ENCODE results near the gene BIN2.
"Not testable (repeated sequence)": the region's sequence is repeated elsewhere in the genome, so short reads cannot be mapped to it uniquely, and the experiment has no call there.

The BIN2 gene

DNA sequence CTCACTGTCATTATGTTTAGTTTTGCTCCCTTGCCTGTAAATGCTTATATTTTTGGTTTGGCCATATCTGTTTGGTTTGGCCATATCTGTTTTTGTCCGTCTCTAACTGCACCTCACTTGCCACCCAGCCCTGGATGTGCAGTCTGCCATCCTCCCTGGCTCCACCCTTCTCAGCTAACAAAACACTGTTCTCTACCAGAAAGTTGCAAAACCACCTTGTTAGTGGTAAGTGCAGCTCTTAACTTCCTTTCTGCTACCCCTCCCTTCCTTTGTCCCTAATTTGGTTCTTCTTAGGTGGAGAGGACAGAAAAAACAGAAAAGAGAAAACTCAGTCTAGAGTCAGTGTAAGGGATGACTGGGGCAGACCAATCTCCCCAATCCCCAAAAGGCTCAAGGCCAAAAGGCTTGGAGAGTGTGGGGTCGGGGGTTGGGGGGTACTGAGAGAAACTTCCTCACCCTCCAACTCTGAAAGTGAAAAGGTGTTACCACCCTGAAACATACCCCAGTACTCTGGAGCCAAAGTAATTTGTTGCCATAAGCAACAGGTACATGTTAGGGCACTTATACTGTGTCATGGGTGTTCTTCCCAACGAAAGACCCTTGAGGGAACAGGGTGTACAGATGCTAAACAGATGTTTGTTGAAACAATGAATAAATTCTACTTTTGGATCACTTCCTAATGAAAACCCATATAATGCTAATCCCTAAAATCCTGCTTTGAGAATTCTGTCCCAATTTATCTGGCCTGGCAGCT is 5.0 kb downstream of the BIN2 start:
- CTCF ChIA-PET = interaction anchor here (0.6 kb wide), 1 partner anchor 125 kb away, joined by 3 read pairs; no protein-coding TSS in a partner anchor
- no peak for DNase-seq (ENCODE audit: extremely low spot score)
- TF ChIP-seq FOXK2 (IDR thresholded peaks at IDR 0.05) (no peak), SUZ12 (IDR thresholded peaks at IDR 0.05) (no peak), ZNF384 (IDR thresholded peaks at IDR 0.05) (no peak), L3MBTL2 (conservative IDR thresholded peaks at IDR 0.05) (no peak), FOXA1 (IDR thresholded peaks at IDR 0.05) (no peak), SP1 (IDR thresholded peaks at IDR 0.05) (no peak), ARNT (IDR thresholded peaks at IDR 0.05) (no peak), FOXM1 (IDR thresholded peaks at IDR 0.05; ENCODE audit: borderline replicate concordance) (no peak), TARDBP (IDR thresholded peaks at IDR 0.05) (no peak)
- TF ChIP-seq, protein P1, sequence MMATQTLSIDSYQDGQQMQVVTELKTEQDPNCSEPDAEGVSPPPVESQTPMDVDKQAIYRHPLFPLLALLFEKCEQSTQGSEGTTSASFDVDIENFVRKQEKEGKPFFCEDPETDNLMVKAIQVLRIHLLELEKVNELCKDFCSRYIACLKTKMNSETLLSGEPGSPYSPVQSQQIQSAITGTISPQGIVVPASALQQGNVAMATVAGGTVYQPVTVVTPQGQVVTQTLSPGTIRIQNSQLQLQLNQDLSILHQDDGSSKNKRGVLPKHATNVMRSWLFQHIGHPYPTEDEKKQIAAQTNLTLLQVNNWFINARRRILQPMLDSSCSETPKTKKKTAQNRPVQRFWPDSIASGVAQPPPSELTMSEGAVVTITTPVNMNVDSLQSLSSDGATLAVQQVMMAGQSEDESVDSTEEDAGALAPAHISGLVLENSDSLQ (IDR thresholded peaks at IDR 0.05) = no peak
- POLR2A ChIA-PET = no interaction called here

DNA sequence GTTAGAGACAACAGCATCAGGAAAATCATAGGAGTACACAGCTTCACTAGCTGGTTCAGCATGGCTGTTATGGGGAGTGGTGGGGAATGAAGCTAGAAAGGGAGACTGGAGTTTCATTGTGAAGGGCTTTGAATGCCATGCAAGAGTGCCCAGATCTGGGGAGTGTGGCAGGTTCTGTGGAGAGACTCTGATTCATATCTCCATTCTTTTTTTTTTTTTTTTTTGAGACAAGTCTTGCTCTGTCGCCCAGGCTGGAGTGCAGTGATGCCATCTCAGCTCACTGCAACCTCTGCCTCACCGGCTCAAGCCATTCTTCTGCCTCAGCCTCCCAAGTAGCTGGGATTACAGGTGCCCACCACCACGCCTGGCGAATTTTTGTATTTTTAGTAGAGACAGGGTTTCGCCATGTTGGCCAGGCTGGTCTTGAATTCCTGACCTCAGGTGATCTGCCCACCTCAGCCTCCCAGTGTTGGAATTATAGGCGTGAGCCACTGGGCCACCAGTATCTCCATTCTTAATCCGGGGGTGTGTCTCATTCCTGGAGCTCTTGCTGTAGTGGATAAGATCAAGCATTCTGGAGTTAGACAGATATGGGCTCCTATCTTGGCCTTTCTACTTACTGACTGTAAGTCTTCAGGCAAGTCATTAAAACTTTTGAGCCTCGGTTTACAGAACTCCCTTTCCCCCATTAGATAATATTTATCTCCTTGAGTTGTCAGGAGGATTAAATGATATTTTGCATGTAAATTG is 5.7 kb downstream of the BIN2 start:
- DNase-seq (ENCODE audit: extremely low spot score); CTCF ChIA-PET; POLR2A ChIA-PET: not testable (repeated sequence)

DNA sequence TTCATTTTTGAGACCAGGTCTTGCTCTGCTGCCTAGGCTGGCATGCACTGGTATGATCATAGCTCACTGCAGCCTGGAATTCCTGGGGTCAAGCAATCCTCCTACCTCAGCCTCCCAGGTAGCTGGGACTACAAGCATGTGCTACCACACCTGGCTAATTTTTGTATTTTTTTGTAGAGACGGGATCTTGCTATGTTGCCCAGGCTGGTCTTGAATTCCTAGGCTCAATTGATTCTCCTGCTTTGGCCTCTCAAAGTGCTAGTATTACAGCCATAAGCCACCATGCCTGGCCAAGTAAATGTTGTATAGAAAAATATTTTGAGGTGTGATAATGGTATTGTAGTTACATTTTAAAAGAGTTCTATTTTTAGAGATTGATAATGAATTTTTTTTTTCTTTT is 12.6 kb downstream of the BIN2 start:
- TF ChIP-seq ELF4 (IDR thresholded peaks at IDR 0.05) = no peak
- TF ChIP-seq SP1 (IDR thresholded peaks at IDR 0.05) = no peak
- TF ChIP-seq HDGF (IDR thresholded peaks at IDR 0.05; ENCODE audit: borderline replicate concordance) = no peak
- TF ChIP-seq BHLHE40 (IDR thresholded peaks at IDR 0.05; ENCODE audit: borderline replicate concordance) = no peak
- no peak for TF ChIP-seq FOXM1 (IDR thresholded peaks at IDR 0.05; ENCODE audit: borderline replicate concordance)
- no peak for TF ChIP-seq L3MBTL2 (conservative IDR thresholded peaks at IDR 0.05)
- TF ChIP-seq FOXK2 (IDR thresholded peaks at IDR 0.05) = no peak
- no peak for DNase-seq (ENCODE audit: extremely low spot score)
- ChIA-PET POLR2A (no interaction called here), CTCF (no interaction called here)

DNA sequence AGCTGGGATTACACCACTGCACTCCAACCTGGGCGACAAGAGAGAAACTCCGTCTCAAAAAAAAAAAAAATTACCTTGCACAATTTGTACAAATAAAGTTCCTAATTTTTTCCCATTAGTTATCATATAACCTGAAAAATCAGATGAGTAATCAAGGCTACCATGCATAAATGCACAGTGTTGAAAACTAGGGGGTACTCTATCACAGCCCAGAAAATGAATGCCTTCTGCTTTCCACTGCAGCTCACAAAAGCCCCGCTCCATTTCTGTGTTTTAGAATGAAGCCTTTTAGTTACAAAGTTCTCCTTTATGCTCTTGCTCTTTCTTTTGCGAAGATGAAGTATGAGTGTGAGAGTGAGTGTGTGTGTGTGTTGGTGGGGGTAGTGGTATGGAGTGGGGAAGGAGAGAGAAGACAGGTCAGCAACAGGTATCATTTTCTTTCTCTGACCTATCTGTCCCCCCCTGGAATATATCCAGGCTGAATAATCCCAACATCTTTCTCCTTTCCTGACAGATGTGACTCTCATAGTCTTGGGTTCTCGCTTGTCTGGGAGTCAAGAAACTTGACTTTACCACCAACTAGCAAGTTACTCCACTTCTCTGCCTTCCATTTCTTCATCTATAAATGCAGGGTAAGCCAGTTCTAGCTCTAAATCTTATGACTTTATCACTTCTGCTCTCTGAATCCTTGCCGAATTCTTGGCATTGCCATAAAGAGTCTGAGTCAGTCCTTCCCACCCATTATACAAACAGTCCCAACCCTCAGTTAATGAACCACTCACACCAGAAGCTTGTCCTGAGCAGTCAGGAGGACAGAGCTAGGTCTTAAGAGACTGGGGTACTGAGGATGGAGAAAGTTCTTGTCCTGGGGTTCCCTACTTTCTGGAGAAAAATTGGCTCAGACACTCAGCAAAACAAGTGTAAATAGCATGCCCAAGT is 16.1 kb downstream of the BIN2 start:
- DNase-seq (ENCODE audit: extremely low spot score) = no peak
- no peak for TF ChIP-seq SUZ12 (IDR thresholded peaks at IDR 0.05)
- TF ChIP-seq LEF1 (IDR thresholded peaks at IDR 0.05; ENCODE audit: borderline replicate concordance) = no peak
- no peak for TF ChIP-seq CTBP1 (IDR thresholded peaks at IDR 0.05; ENCODE audit: borderline replicate concordance)
- no peak for TF ChIP-seq ELF4 (IDR thresholded peaks at IDR 0.05)
- TF ChIP-seq, protein P1 (IDR thresholded peaks at IDR 0.05) = no peak
- no peak for TF ChIP-seq NFRKB (IDR thresholded peaks at IDR 0.05)
- no peak for TF ChIP-seq SP1 (IDR thresholded peaks at IDR 0.05)
- no peak for TF ChIP-seq HDGF (IDR thresholded peaks at IDR 0.05; ENCODE audit: borderline replicate concordance)
- TF ChIP-seq L3MBTL2 (conservative IDR thresholded peaks at IDR 0.05) = no peak
- no peak for TF ChIP-seq FOXM1 (IDR thresholded peaks at IDR 0.05; ENCODE audit: borderline replicate concordance)
- TF ChIP-seq ARNT (IDR thresholded peaks at IDR 0.05) = no peak
- TF ChIP-seq BHLHE40 (IDR thresholded peaks at IDR 0.05; ENCODE audit: borderline replicate concordance) = no peak
- no peak for TF ChIP-seq TARDBP (IDR thresholded peaks at IDR 0.05)
- no peak for TF ChIP-seq FOXA1 (IDR thresholded peaks at IDR 0.05)
- no peak for TF ChIP-seq FOXK2 (IDR thresholded peaks at IDR 0.05)
- TF ChIP-seq ZNF384 (IDR thresholded peaks at IDR 0.05) = no peak
- ChIA-PET CTCF (interaction anchor here (0.6 to 0.7 kb wide), 2 partner anchors 663 to 763 kb away, joined by 4 to 7 read pairs; no protein-coding TSS in a partner anchor), POLR2A (no interaction called here)

DNA sequence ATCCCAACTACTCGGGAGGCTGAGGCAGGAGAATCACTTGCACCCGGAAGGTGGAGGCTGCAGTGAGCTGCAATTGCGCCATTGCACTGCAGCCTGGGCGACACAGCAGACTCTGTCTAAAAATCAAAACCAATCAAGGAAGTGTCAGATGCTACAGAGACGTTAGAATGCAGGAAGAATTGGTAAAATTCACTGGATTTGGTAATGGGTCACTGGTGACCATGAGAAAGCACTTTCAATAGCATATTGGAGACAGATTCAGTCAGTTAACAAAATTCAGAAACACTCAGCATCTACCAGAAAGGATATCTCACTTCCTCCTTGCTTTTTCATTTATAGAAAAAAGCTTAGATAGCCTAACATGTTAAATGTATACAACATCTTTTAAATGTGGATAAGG is 17.5 kb downstream of the BIN2 start:
- CTCF ChIA-PET = no interaction called here
- POLR2A ChIA-PET = no interaction called here
- no peak for DNase-seq (ENCODE audit: extremely low spot score)
- TF ChIP-seq CTBP1 (IDR thresholded peaks at IDR 0.05; ENCODE audit: borderline replicate concordance) (no peak), HDGF (IDR thresholded peaks at IDR 0.05; ENCODE audit: borderline replicate concordance) (no peak), FOXA1 (IDR thresholded peaks at IDR 0.05) (no peak), FOXM1 (IDR thresholded peaks at IDR 0.05; ENCODE audit: borderline replicate concordance) (no peak)

DNA sequence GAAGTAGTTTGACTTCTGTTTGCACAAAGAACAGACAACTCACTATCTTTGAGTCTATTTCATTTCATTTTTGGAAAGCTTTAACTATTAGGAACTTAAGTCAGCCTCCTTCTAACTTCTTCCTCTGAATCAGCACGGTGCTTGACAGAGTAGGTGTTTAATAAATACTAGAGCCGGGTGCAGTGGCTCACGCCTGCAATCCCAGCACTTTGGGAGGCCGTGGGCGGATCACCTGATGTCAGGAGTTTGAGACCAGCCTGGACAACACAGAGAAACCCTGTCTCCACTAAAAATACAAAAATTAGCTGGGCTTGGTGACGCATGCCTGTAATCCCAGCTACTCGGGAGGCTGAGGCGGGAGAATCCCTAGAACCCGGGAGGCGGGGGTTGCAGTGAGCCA is 23.2 kb downstream of the BIN2 start:
- DNase-seq (ENCODE audit: extremely low spot score); POLR2A ChIA-PET: not testable (repeated sequence)
- CTCF ChIA-PET = interaction anchor here (1.1 kb wide), 1 partner anchor 40 kb away, joined by 3 read pairs; no protein-coding TSS in a partner anchor

DNA sequence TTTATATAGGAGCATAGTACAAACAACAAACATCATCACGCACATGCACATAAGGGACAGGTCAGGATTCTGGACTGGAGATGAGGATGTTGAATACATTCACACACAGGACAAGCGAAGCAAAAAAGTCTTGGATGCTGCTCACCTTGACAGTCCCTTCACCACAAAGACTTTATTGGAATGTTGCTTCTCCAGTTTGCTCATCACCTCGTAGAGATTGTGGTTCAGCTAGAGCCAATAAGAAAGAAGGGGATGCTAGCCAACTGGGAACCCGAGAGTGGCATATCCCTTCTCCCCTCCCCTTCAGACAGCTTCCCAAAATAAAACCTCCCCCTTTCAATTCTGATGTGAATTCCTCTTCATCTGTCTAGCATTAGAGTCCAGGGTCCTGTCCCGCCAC is 28.3 kb downstream of the BIN2 start:
- ChIA-PET CTCF (interaction anchor here (0.6 kb wide), 1 partner anchor 268 kb away, joined by 3 read pairs; no protein-coding TSS in a partner anchor), POLR2A (no interaction called here)
- DNase-seq (ENCODE audit: extremely low spot score) = no peak
- no peak for TF ChIP-seq TARDBP (IDR thresholded peaks at IDR 0.05)
- no peak for TF ChIP-seq ARNT (IDR thresholded peaks at IDR 0.05)
- no peak for TF ChIP-seq LEF1 (IDR thresholded peaks at IDR 0.05; ENCODE audit: borderline replicate concordance)
- no peak for TF ChIP-seq FOXA1 (IDR thresholded peaks at IDR 0.05)
- no peak for TF ChIP-seq BHLHE40 (IDR thresholded peaks at IDR 0.05; ENCODE audit: borderline replicate concordance)

DNA sequence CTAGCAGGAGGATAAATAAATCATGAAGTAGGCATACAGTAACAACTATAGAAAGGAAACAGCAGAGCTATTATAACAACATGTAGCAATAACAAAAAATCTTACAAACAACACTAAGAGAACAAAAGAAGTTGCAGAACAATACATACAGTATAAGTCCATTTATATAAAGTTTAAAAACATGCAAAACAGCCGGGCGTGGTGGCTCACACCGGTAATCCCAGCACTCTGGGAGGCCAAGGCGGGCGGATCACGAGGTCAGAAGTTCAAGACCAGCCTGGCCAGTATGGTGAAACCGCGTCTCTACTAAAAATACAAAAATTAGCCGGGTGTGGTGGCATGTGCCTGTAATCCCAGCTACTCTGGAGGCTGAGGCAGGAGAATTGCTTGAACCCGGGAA is 29.9 kb downstream of the BIN2 start:
- DNase-seq (ENCODE audit: extremely low spot score); POLR2A ChIA-PET; CTCF ChIA-PET: not testable (repeated sequence)
